HepG2 (cell line): Measurements from ENCODE around the gene MALRD1. TPM values are rescaled to one million over a fixed set of nuclear protein-coding genes. Genes with fewer than 3 reads are reported as not detected.

Experiments used
- ATAC-seq: fragments of 200-7000 bp; cut with Tn5 transposase; 3 replicates; pipeline ENCODE4 v1.9.1; 2020; ENCODE audit warnings: mild to moderate bottlenecking, moderate library complexity
- BruUV-seq: library from RNA; stranded (reverse); fragments of 400-500 nt; replicated peaks from 2 replicates; lab custom pipeline; 2021; lab: Mats Ljungman, UMichigan
- CTCF ChIA-PET: fragments of 300-600 bp; formaldehyde crosslinking; extraction: SDS; loops from one replicate; lab custom pipeline; 2021; ENCODE audit warnings: low total read pairs, inconsistent platforms, low intra/inter-chr PET ratio; lab: Yijun Ruan, JAX
- POLR2A ChIA-PET: fragments of 350-600 bp; sonication (Branson Sonifier 250); formaldehyde crosslinking; loops from one replicate; lab custom pipeline; 2020; ENCODE audit warnings: antibody characterized with exemption, inconsistent platforms; lab: Yijun Ruan, JAX
- DNase-seq: peaks from one replicate; pipeline ENCODE4 v3.0.0-alpha.2; 2015; ENCODE audit warnings: low spot score
- FAIRE-seq: peaks from 3 replicates; lab custom pipeline; 2011; peaks lifted over from hg19 to GRCh38; lab: Jason Lieb, UNC
- H2AFZ ChIP-seq: one replicate; pipeline ENCODE4 v1.6.1; 2011; ENCODE audit warnings: low read length, inconsistent platforms
- H3K27ac ChIP-seq: fragments of 300-600 bp; 3 replicates; pipeline ENCODE4 v1.8.0; 2011; ENCODE audit warnings: mixed run types, mild to moderate bottlenecking, mixed read lengths, low read length, inconsistent platforms; ENCODE audit not compliant: insufficient read depth; ENCODE audit errors: extremely low read length
- H3K27me3 ChIP-seq, 2 experiments: fragments of 200-600 bp in 1 of 2; 2 replicates in 1 of 2; 3 replicates in 1 of 2; pipeline versions ENCODE4 v1.6.0 to v1.8.0; 2011; ENCODE audit warnings: low read length in 2 of 2, mild to moderate bottlenecking in 2 of 2, moderate library complexity in 2 of 2, inconsistent platforms in 1 of 2; ENCODE audit not compliant: insufficient read depth in 2 of 2, control insufficient read depth in 1 of 2
- H3K36me3 ChIP-seq, 2 experiments: fragments of 200-600 bp in 1 of 2; replicated peaks in 1 of 2; 2 replicates in 1 of 2; 3 replicates in 1 of 2; pipeline versions ENCODE4 v1.5.1 to v1.8.0; 2011; ENCODE audit warnings: low read length in 2 of 2, inconsistent platforms in 1 of 2; ENCODE audit not compliant: insufficient read depth in 2 of 2, control insufficient read depth in 1 of 2
- H3K4me1 ChIP-seq: 2 replicates; pipeline ENCODE4 v1.5.1; 2012; ENCODE audit warnings: low read length, inconsistent platforms; ENCODE audit not compliant: insufficient read depth
- H3K4me2 ChIP-seq: 2 replicates; pipeline ENCODE4 v1.6.0; 2011; ENCODE audit warnings: low read depth, low read length, inconsistent platforms
- H3K4me3 ChIP-seq, 3 experiments: fragments of 200-600 bp in 1 of 3; sonication (generic), shearing (Covaris generic) in 1 of 3; replicated peaks in 1 of 3; 2 replicates each; pipeline ENCODE4 v1.5.1; 2011 to 2016; ENCODE audit warnings: low read length in 3 of 3, inconsistent platforms in 2 of 3, low read depth in 2 of 3, mild to moderate bottlenecking in 2 of 3, control low read depth in 1 of 3, mixed read lengths in 1 of 3; ENCODE audit not compliant: insufficient read depth in 1 of 3
- H3K79me2 ChIP-seq: one replicate; pipeline ENCODE4 v1.6.1; 2011; ENCODE audit warnings: low read length, inconsistent platforms; ENCODE audit not compliant: insufficient read depth
- H3K9ac ChIP-seq: 2 replicates; pipeline ENCODE4 v1.6.0; 2011; ENCODE audit warnings: mild to moderate bottlenecking, low read depth, low read length, inconsistent platforms; ENCODE audit not compliant: insufficient read depth
- H3K9me3 ChIP-seq: 2 replicates; pipeline ENCODE4 v1.5.1; 2012; ENCODE audit warnings: mild to moderate bottlenecking, low read length
- H4K20me1 ChIP-seq: 2 replicates; pipeline ENCODE4 v1.6.0; 2011; ENCODE audit warnings: inconsistent platforms, mild to moderate bottlenecking, low read length, moderate library complexity; ENCODE audit not compliant: insufficient read depth
- BCL6 ChIP-seq: IDR thresholded peaks from 2 replicates; pipeline ENCODE4 v1.6.1; 2016; ENCODE audit warnings: missing genetic modification reagents, missing compliant biosample characterization
- NR2F2 ChIP-seq: IDR thresholded peaks from 2 replicates; pipeline ENCODE4 v1.6.1; 2012; ENCODE audit warnings: low read depth, inconsistent platforms, borderline replicate concordance
- POLR2AphosphoS5 ChIP-seq: IDR thresholded peaks from 2 replicates; pipeline ENCODE4 v1.6.1; 2012; ENCODE audit warnings: low read depth, low read length
- RAD51 ChIP-seq: fragments of 450-650 bp; IDR thresholded peaks from 2 replicates; pipeline ENCODE4 v1.6.1; 2016; ENCODE audit warnings: borderline replicate concordance
- RORA ChIP-seq: sonication (generic); formaldehyde crosslinking; IDR thresholded peaks from 2 replicates; pipeline ENCODE4 v1.5.0; 2020; ENCODE audit warnings: mild to moderate bottlenecking, missing genetic modification reagents, moderate library complexity
- SIN3A ChIP-seq: IDR thresholded peaks from 2 replicates; pipeline ENCODE4 v1.6.1; 2011; ENCODE audit warnings: low read depth, mild to moderate bottlenecking, control low read depth, low read length, borderline replicate concordance
- ZNF318 ChIP-seq: sonication (generic); formaldehyde crosslinking; IDR thresholded peaks from 2 replicates; pipeline ENCODE4 v1.4.0; 2020; ENCODE audit warnings: mild to moderate bottlenecking, missing genetic modification reagents
- ZNF441 ChIP-seq: sonication (generic); formaldehyde crosslinking; IDR thresholded peaks from 2 replicates; pipeline ENCODE4 v1.7.0; 2021; ENCODE audit warnings: missing genetic modification reagents, borderline replicate concordance
- ZSCAN22 ChIP-seq: sonication (generic); formaldehyde crosslinking; IDR thresholded peaks from 2 replicates; pipeline ENCODE4 v1.4.0; 2020; ENCODE audit warnings: mild to moderate bottlenecking, missing genetic modification reagents
- WGBS: methylation state at CpG from one replicate; pipeline ENCODE4 v1.1.6; 2017; ENCODE audit warnings: low lambda C conversion rate; 5-methylcytosine and 5-hydroxymethylcytosine counted together
- in situ Hi-C: cut with HindIII; loops from 2 replicates; pipeline ENCODE4 v1.10.0; 2017; ENCODE audit warnings: low pct_unique_long_range_greater_than_20kb; ENCODE audit not compliant: extremely low pct_ligation_motif_present
- intact Hi-C: fragments of 100-400 bp; cut with micrococcal nuclease; formaldehyde crosslinking; loops from one replicate; pipeline ENCODE4 v1.10.0; 2022; ENCODE audit not compliant: unreplicated experiment
- polyA plus RNA-seq, 8 experiments: library from polyadenylated mRNA; depleted of rRNA in 3 of 8; stranded (reverse) in 7 of 8; unstranded in 1 of 8; fragments of >200 nt; fragmentation: Illumina TruSeq in 4 of 8; extraction: Trizol in 4 of 8; gene quantifications; 2 replicates each; pipeline versions ENCODE4 v1.2.1 to v1.2.3, GENCODE V29; 2011 to 2016; ENCODE audit warnings: low read depth in 4 of 8, missing spikeins in 1 of 8, mixed read lengths in 1 of 8; ENCODE audit not compliant: insufficient read depth in 1 of 8
- total RNA-seq, 5 experiments: library from RNA; depleted of rRNA; stranded (reverse); fragments of >200 nt; fragmentation: Illumina TruSeq; extraction: Trizol; gene quantifications; 2 replicates each; pipeline ENCODE4 v1.2.3, GENCODE V29; 2016; ENCODE audit warnings: low read depth in 1 of 5

MALRD1 gene
- total and polyA plus RNA-seq, 2 of the 13 experiments (the other 11 are each of a cell fraction or from before 2014, with no cell fraction given) = 5.7 to 15.4 TPM

- 41% methylated on average over 1 of the region's 1 CpG for WGBS
- in situ Hi-C loops = no loop called here
Measured at GRCh38 chr10:19580691-19581090, 532.1 kb downstream of the MALRD1 start.

GRCh38 chr10:19588608-19589007, 540.0 kb downstream of the MALRD1 start:
- intact Hi-C loops = no loop called here
- Histone ChIP-seq H3K36me3 (no peaks in the 10 kb centered on the region), H4K20me1 (no peaks in the 10 kb centered on the region), H3K9me3 (0 out of 2 replicates have a peak, but pooled peaks cover 5% of the 10 kb centered on the region), H3K27me3 (no peaks in the 10 kb centered on the region), H3K27ac (no peak overlapping the region), H2AFZ (no peak overlapping the region), H3K4me3 (no peak overlapping the region), H3K9ac (no peak overlapping the region), H3K4me2 (no peak overlapping the region), H3K79me2 (no peaks in the 10 kb centered on the region), H3K4me1 (no peaks in the 10 kb centered on the region)
- FAIRE-seq = no peak
- no peak for DNase-seq
- POLR2A ChIA-PET = no interaction called here
- WGBS = 45% methylated on average over 8 of the region's 8 CpGs
- CTCF ChIA-PET = no interaction called here
- ATAC-seq = no peak
- in situ Hi-C loops = no loop called here
- TF ChIP-seq ZNF318 (CRISPR knock-in tag) (no peak), ZSCAN22 (no peak), SIN3A (no peak), RAD51 (no peak), NR2F2 (no peak), RORA (no peak), ZNF441 (CRISPR knock-in tag) (peak; percentile 61; the same call in 1 of the 2 replicates)
- no TSS peak for BruUV-seq

More at GRCh38 chr10:19580691-19581090, 532.1 kb downstream of the MALRD1 start:
- no peak for FAIRE-seq
- DNase-seq = no peak
- no peaks in the 10 kb centered on the region for H3K79me2 ChIP-seq
- H3K9ac ChIP-seq = no peak overlapping the region
- H4K20me1 ChIP-seq = no peaks in the 10 kb centered on the region
- no peaks in the 10 kb centered on the region for H3K9me3 ChIP-seq
- no peaks in the 10 kb centered on the region for H3K4me1 ChIP-seq
- ChIA-PET POLR2A (no interaction called here), CTCF (no interaction called here)
- H3K4me3 ChIP-seq = no peak overlapping the region
- ATAC-seq = no peak
- no peaks in the 10 kb centered on the region for H3K36me3 ChIP-seq
- intact Hi-C loops = no loop called here
- no peaks in the 10 kb centered on the region for H3K27me3 ChIP-seq
- TF ChIP-seq BCL6 (CRISPR knock-in tag) (0 out of 2 replicates have a peak, but pooled peaks have one; percentile 43), POLR2AphosphoS5 (no peak)
- no peak overlapping the region for H3K4me2 ChIP-seq
- no TSS peak for BruUV-seq
- H3K27ac ChIP-seq = no peak overlapping the region
- no peak overlapping the region for H2AFZ ChIP-seq
